Central memory CD4-positive, alpha-beta T cell (primary cell): ENCODE results near the gene FBXO30.

Source experiments
- DNase-seq: peaks from one replicate; pipeline ENCODE4 v3.0.0; 2022

FBXO30 gene

DNA sequence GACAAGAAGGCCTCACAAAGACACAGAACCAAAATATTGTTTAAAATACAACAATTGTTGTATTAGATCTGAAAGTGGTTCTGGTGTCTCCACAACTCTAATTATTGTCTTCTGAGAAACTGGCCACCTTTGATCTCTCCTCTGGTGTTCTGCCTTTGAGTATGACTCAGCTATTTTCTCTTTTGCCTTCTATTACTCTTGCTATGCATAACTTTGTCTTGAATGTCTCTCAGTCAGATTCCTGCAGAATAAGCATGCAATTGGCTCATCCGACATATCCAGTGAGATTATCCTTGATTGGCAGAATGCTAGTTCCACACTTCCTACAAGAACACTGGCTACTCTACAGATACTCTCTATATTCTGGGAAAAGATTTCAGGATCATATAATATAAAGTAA, 65.0 kb downstream of the FBXO30 start:
- no peak for DNase-seq

DNA sequence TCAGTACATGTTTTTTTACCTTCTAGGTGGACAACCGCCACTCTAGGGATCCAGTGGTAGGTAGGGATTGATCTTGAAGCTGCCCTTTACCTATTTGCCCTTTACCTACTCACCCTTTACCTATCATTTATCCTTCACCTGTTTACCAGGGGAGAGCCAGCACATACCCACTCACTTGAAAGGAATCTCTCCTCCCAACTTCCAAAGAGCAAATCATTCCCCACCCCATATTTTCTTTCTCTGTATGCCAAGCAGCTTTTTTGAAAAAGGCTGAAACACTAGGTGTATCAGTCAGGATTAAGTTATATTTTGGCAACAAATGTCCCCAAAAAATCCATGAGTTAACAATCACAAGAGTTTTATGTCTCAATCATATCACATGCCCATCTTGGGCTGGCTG, 68.7 kb downstream of the FBXO30 start:
- no peak for DNase-seq

DNA sequence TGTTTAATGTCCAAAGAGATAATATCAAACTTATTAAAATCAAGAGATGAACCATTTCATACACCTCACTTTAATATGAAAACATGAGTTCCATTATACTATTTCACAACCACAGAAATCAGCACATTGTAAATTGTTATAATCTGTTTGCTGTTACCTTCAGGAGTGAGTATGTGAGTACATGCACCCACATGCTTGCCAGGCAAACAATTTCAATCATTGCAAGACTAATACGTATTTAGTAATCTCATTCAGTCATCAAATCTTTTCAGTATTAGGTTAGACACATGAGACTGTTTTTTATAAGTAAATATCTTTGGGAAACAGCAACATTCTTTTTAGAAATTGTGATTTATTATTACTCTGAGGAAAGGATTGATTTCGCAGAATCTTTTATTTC, 70.0 kb downstream of the FBXO30 start:
- DNase-seq = no peak
